Progenitor cell of endocrine pancreas (in vitro differentiated cells): Measurements from ENCODE around the gene DDX10. TPM values are rescaled to one million over a fixed set of nuclear protein-coding genes. Genes with fewer than 3 reads are reported as not detected.

Experiments used
- DNase-seq: peaks from one replicate; pipeline ENCODE4 v3.0.0; 2021; ENCODE audit warnings: low spot score; ENCODE audit not compliant: unreplicated experiment
- H3K27ac Mint-ChIP-seq: 2 replicates; pipeline ENCODE4 v1.8.0; 2021; ENCODE audit warnings: mild to moderate bottlenecking, moderate library complexity, mixed read lengths
- H3K27me3 Mint-ChIP-seq: 2 replicates; pipeline ENCODE4 v1.8.0; 2021; ENCODE audit warnings: mixed read lengths
- H3K36me3 Mint-ChIP-seq: 2 replicates; pipeline ENCODE4 v1.8.0; 2022; ENCODE audit warnings: mixed read lengths; ENCODE audit not compliant: insufficient read depth
- H3K4me1 Mint-ChIP-seq: 2 replicates; pipeline ENCODE4 v1.8.0; 2021; ENCODE audit warnings: low read depth, mixed read lengths
- H3K4me3 Mint-ChIP-seq: 2 replicates; pipeline ENCODE4 v1.8.0; 2021; ENCODE audit warnings: low read depth, mild to moderate bottlenecking, moderate library complexity, mixed read lengths
- H3K9me3 Mint-ChIP-seq: 2 replicates; pipeline ENCODE4 v1.8.0; 2021; ENCODE audit warnings: low read depth, mixed read lengths
- CTCF ChIP-seq: fragments of 200-600 bp; sonication (generic); IDR thresholded peaks from one replicate; pipeline ENCODE4 v1.5.0; 2021; ENCODE audit warnings: antibody characterized with exemption, mild to moderate bottlenecking; ENCODE audit not compliant: unreplicated experiment
- total RNA-seq: library from RNA; stranded (reverse); gene quantifications from 2 replicates; pipeline ENCODE4 v1.2.1, GENCODE V29; 2021

DDX10 gene
- total RNA-seq, 1 donor from 2014 or later = 31.9 TPM

- no peak for DNase-seq
- Mint-ChIP-seq H3K27ac (peak overlapping the region; percentile 42), H3K27me3 (no peaks in the 10 kb centered on the region), H3K4me3 (no peak overlapping the region), H3K36me3 (no peaks in the 10 kb centered on the region), H3K4me1 (peaks cover 1% of the 10 kb centered on the region), H3K9me3 (no peaks in the 10 kb centered on the region)
- no peak for TF ChIP-seq CTCF
Measured at GRCh38 chr11:108872781-108873291, 208.0 kb downstream of the DDX10 start.

GRCh38 chr11:108873310-108873709 lies 208.4 kb downstream of the DDX10 start:
- Mint-ChIP-seq H3K4me3 (no peak overlapping the region), H3K9me3 (no peaks in the 10 kb centered on the region), H3K27ac (no peak overlapping the region), H3K36me3 (no peaks in the 10 kb centered on the region), H3K4me1 (peaks cover 1% of the 10 kb centered on the region), H3K27me3 (no peaks in the 10 kb centered on the region)
- TF ChIP-seq CTCF = no peak
- DNase-seq = no peak

GRCh38 chr11:108873941-108874340 lies 209.1 kb downstream of the DDX10 start:
- no peak for DNase-seq
- H3K4me1 Mint-ChIP-seq = no peaks in the 10 kb centered on the region
- no peaks in the 10 kb centered on the region for H3K9me3 Mint-ChIP-seq
- no peak overlapping the region for H3K27ac Mint-ChIP-seq
- H3K4me3 Mint-ChIP-seq = no peak overlapping the region
- TF ChIP-seq CTCF = no peak
- no peaks in the 10 kb centered on the region for H3K27me3 Mint-ChIP-seq
- H3K36me3 Mint-ChIP-seq = no peaks in the 10 kb centered on the region

- no peaks in the 10 kb centered on the region for H3K36me3 Mint-ChIP-seq
- no peak overlapping the region for H3K4me3 Mint-ChIP-seq
Measured at GRCh38 chr11:108875134-108875533, 210.3 kb downstream of the DDX10 start.

GRCh38 chr11:108877178-108877577 lies 212.3 kb downstream of the DDX10 start:
- DNase-seq = no peak
- Mint-ChIP-seq H3K9me3 (no peaks in the 10 kb centered on the region), H3K4me1 (no peaks in the 10 kb centered on the region), H3K36me3 (no peaks in the 10 kb centered on the region), H3K27me3 (no peaks in the 10 kb centered on the region), H3K27ac (no peak overlapping the region), H3K4me3 (no peak overlapping the region)
- no peak for TF ChIP-seq CTCF

More at GRCh38 chr11:108875134-108875533, 210.3 kb downstream of the DDX10 start:
- no peaks in the 10 kb centered on the region for H3K27me3 Mint-ChIP-seq
- TF ChIP-seq CTCF = no peak
- no peak for DNase-seq
- H3K4me1 Mint-ChIP-seq = no peaks in the 10 kb centered on the region
- H3K9me3 Mint-ChIP-seq = no peaks in the 10 kb centered on the region
- no peak overlapping the region for H3K27ac Mint-ChIP-seq
